COLO668 (cell line): ENCODE data around the gene MTSS2.

ENCODE experiments used
- DNase-seq: peaks from one replicate; lab custom pipeline; 2025; ENCODE audit not compliant: unreplicated experiment; lab: John Stamatoyannopoulos, UW

Gene MTSS2

DNA sequence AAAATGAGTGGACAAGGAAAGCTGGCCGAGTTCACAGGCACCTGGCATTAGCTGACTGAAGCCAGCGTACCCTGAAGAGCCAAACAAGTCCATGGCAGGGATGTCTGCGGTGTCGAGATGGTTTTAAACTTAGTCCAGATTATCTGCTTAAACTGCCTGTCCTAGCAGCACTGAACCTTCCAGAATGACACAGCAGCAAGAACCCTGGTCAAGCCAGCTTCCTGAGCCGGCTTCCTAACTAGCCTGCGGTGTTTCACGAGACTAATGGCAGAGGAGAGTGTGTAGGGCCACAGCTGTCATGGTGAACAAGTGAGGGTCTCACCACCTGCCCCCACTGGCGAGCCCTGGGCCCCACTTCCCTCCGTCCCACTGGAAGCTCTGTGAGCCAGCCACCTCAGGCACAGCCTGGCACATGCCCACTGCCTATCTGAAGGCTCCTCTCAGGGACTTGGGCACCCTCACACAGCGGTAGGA, 28.8 kb upstream of the MTSS2 start:
- DNase-seq: no peak

DNA sequence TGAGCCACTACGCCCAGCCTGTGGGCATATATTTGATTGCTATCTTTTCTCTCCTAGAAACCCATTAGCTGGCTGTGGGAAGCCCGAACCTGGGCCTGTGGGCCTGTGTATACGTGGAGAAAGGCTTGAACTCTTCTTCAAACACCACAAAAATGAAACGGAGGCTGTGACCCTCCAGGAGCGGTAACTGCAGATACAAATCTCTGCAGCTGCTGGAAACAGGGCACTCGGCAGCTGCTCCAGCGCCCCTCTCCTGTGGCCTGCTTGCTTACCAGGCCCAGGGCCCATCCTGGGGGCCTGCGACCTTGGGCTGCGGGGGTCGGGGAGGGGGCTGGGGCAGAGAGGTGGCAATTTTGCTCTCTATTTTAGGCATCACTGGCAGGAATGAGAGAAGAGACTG, 28.0 kb upstream of the MTSS2 start:
- no peak for DNase-seq

DNA sequence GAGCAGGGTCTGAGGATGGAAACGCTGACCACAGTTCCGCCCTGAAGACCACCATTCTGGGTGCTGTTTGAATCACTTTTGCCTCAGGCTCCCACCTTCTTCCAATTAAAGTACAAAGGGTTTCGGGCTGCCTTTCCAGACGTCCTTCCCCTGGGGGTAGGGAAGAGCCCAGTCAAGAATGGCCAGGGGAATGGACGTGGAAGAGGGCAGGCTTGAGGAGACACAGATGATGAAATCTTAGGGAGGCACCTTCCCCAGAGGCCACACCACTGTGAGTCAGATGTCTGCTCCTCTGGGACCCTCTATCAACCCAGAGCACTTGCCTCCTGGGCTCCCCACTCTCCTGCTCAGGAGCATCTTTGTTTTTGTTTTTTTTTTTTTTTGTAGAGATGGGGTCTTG, 27.5 kb upstream of the MTSS2 start:
- no peak for DNase-seq

DNA sequence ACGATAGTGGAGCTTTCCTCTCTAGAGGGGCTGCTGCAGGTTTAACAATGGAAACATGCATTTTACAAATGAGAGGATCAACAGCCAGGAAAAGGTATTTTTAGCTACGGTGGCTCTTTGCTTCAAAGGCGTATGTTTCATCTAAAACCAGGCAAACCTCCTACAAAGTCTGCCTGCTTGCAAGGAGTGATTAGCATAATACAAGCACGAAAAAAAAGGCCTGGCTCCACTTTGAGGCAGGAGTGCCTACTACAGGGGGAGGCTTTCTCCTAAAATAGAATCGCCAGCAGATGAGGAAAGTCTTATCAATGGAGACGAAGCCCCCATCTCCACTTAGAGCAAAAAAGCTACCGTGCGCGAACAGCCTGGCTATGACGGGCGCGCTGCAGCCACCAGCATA, 27.1 kb upstream of the MTSS2 start:
- no peak for DNase-seq

DNA sequence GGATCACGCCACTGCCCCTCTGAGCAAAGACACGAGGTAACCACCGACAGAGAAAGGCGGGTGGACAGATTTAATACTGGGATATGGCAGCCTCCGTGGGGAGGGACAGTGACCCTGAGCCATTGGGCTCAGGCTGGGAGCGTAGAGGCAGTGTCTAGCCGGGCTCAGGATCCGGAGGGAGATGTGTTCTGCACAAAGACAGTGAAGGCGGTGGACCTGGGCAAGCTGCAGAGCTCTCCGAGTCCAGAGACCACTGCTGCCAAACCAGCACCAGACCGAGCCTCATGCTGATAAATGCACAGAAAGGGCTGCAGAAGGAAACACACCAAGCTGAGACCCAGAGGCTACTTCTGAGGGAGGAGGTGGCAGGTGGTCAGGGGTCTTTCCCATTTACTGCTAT, 26.5 kb upstream of the MTSS2 start:
- no peak for DNase-seq

DNA sequence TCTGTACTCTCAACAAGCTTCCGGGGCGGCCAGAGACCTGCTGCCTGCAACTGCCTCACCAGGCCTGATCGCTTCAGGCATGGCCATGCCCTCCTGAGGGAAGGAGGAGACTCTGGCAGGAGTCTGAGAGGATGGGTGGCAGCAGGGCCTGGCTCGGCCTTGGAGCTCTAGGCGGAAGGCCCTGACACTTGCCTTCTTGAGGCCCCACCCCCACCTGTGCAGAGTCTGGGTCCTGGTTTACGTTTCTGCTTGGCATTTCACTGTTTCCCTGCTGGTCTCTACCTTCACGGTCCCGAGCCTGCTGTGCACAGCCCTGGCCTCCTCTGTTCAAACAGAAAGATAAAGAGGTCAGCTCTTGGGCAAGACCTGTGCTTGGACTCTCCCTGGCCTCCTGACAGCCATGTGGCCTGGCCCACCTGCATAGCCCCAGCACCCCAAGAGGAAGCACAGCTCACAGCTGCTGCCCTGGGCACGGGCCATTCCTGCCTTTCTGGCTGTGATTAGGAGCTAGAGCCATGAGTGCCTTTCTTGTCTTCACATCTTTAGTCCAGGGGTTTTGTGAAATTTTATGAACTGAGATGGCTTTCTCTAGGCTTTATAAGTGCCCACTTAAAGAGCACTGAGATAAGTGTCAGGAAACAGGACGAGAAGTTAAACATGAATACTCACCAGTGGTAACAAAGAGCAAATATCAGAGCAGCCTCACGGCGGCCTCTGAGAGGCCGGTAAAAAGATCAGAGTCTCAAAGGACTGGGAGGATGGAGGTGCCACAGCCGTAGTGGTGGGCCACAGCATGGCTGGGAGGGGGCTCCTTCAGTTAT, 25.6 kb upstream of the MTSS2 start:
- no peak for DNase-seq

DNA sequence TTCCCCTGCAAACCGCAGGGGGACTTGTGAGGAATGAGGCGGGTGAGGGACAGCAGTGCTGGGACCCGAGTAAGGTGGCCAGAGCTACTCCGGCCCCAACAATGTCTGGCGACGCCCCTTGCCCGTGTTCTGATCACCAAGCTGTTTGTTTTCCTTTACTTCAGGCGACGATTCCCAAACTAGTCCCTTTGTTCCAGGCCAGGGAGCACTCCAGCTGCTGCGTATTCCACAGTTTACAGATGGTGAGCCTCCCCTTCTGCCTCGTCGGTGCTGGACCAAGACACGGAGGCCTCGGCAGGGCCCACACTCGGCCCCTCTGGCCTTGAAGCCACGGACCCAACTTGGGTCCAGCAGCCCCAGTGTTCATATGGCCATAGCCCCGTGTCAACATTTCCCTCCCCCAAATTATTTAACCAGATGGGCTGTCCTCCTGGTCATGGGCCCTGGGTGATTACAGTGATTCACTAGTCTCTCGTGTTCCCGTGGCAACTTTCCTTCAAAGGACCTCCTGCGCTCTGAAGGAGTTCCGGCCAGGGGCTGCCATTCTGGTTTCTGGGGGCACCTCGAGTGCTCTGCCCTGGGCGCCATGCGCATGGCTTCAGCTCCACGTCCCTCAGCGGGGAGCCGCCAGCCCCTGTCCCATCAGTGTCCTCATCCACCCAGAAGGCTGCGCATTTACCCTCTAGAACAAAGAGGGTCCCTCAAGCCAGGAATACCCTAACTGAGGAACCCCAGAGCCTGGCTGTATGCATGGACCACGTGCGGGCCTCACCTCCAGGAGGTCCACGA, 24.8 kb upstream of the MTSS2 start:
- no peak for DNase-seq

DNA sequence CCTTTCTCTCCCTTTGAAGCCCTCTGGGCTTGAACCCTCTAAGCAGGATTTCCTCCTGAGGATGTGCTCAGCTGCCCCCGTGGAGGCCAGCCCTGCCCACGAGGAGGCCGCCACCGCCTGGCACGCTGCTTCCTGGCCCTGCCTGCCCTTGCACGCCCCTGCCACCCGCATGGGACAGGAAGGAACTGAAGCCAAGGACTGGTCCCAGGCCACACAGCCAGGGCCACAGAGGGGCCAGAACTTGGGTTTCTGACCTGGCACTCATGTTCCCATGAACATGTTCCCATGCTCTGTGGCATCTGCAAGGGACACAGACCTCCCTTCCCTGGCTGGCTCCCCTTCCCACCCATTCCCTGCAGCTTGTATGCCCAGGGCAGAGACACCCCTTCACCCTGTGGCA, 24.1 kb upstream of the MTSS2 start:
- no peak for DNase-seq

DNA sequence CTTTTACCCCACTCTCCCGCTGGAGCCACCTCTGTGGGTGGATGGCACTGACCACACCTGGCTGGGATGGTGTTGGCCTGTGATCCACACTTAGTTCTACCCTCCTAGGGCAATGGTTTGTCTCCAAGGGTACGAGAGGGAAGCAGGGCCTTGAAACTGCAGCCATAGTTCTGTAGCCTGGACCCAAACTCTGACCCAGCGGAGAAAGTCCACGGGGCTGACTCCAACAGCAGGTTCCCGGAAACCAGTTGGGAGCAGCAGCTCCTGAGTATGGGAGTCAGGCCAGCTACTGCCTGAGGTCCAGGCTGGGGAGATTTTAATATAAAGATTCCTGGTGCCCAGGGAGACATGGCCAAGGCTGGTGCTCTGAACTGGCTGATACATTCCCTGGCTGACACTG, 23.6 kb upstream of the MTSS2 start:
- no peak for DNase-seq

DNA sequence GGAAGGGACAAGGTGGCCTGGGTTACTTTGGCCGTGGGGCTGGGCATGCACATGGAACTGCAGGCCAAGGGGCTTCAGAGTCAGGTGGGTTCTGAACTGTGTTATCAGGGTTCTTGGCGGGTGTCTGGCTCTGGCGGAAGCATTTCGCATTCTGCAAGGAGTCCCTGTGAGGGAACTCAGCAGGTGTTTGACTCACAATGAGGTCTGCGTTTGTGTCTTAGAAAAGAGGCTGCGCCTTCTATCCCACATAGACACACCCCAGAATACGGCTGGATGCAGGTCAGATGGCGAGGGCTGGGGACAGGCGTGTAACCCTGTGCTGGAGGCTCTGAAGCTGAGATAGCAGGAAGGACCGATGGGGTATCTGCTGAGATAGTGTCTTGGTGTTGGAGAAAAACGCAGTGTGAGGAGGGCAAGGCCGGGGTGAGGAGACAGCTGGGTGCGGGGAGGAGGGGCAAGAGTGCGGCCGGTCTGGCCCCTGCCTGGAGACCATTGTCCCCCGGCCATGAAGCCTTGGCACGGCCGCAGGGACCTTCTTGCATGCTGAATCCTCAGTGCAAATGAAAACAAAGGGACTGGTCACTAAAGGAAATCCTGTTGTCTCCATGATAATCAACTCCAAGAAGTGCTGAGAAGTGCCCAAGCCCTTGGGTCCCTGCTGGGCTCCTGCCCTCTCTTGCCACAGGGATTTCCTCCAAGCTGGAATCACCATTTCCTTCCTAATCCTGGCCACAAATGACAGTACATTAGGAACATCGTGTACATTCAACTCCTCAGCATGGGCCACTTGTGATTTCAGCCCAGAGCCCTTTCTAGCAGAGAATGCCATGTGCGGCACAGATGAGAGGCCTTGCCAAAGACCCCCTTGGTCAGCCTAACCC, 22.8 kb upstream of the MTSS2 start:
- no peak for DNase-seq

DNA sequence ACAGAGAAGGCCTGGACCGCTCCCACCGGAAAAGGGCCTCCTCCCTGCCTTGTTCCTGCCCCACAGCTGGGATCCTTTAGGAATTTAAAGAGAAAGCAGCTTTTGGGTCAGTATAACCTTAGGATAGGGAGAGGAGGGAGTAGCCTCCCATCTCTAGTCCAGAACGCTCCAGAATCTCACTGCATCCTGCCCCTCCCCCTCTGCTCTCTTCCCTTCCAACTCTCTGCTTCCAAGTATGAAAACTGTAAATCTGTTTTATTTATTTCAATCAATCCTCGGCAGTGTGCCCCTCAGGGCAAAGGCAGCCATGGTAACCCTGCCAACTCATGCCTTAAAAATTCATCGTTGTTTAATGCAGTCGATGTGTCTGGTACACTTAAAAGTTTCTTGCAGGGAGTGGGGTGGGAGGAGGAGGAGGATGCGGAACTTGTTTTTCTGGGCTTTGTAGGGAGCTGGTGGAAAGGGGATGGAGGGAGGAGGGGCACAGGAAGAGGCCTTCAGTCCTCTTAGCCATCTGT, 21.2 kb upstream of the MTSS2 start:
- no peak for DNase-seq

DNA sequence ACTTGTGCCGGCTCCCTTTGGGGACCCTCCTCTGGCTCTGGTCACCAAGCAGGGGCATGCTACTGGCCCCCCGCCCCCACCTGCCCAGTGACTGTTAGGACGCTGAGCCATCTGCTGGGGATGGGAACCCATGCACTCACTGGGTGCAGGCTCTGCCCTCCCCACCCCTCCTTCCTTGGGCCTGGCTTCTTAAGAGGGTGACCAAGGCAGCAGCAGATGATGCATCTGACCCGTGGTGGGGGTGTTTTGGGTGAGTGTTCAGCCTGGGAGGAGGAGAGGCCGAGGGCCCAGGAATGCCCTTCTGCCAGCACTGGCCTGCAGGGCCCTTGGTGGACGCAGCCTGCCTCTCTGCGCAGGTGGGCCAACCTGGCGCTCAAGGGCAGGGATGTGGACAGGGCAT, 19.2 kb upstream of the MTSS2 start:
- no peak for DNase-seq

DNA sequence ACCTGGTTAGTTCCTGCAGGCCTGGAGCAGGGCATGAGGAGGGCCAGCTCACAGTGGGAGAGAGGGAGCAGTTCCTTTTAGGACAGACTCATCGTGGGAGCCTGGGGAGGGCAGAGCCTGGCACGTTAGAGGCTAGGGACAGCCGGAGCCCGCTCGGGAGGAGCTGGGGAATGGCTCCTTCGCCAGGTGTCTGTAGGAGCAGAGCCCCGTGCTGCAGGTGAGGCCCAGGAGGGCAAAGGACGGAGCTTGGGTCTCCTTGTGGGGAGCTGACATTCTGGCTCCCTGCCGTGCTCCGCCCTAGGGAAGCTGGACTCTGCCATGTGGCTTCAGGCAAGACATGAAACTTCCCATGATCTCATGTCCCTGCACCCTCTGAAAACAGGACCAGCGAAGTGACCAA, 18.7 kb upstream of the MTSS2 start:
- DNase-seq: no peak

DNA sequence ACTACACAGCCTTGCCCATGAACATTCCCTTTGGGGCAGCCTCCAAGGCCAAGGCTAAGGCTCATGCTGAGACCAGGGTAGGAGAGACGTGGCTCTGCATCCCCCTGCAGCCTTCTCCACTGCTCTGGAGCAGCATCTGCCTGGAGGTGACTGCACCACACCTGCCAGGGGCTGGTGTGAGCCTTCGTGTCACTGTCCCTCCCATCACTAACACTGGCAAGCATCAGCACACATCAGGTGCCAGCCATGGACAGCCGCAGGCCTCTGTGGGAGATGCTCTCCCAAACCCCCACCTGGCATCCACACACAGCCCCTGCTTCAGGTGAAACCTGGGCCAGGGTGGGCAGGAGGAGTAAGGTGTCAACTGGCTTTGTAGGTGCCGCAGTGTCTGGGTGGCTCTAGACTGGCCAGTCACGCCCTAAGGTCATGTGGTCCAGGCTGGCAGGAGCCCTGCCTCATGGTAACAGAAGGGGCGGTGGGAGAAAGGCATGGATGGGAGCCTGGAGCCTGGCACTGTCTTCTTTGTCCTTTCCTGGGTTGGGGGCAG, 18.1 kb upstream of the MTSS2 start:
- DNase-seq: no peak

DNA sequence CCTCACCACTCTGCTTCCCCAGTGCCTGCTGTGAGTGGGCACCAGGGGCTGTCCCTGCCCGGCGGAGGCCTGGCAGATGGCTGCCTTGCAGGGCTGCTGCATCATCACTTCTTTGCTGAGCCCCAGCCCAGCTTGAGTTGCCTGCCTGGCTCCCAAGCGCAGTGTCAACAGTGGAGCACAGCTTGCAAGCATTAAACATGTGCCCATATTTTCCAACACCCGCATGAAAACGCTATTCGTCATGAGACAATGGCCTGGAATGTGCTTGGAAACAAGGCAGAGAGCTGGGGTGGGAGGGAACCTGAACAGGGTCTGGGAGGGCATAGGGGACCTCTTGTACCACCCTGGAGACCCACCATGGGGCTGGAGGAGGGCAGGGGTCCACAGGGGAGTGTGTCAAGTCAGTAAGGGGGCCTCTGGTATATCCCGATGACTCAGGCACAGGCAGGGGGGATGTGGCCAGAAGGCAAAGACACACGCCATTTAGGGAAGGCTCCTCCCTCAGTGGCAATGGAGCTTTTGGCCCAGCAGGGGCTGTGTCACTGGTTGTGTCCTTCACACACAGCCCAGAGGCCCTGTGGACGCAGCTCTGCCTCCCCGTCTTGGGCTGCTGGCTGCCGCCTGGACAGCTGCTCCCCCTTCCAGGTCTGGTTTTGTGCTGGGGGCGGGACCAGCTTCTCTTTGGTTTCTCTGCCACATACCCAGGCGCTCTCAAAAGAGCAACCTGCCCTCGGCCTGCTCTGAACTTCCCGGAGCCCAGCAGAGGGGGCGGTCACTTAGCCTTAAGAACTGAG, 17.4 kb upstream of the MTSS2 start:
- DNase-seq: peak; percentile 47

DNA sequence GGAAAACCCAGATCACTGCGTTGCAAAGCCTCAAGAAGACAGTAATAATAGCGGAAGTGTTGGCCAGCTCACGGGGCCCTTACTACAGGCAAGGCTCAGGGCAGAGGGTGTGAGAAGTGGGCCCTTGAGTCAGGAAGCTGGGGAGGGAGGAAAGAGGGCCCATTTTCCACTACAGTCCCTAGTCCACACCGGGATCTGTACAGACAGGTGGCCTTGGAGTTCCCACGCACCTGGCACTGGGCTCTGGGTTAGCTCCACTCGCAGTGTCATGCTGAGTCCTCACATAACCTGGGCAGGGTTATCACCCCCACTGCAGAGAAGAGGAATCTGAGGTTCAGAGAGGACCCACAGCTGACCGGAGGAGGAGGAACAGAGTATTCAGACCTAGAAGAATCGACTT, 16.8 kb upstream of the MTSS2 start:
- DNase-seq: peak; percentile 47

DNA sequence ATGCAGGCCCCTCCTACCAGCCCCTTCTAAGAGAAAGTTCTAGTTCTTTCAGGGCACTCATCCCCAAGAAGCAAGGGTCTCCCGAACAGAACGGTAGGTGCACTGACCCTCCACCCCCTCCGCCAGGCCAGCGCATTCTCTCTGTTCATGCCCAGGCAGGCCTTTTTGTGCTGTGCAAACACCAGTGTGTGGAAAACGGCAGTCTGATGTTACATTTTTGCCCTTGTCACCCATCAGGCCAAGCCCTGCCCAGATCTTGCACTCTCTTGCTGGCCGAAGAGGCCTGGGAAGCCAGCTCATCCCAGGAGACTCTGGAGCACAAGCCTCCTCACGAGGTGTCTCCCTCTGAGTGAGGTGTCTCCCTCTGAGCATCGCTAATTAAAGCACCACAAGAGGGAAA, 16.1 kb upstream of the MTSS2 start:
- DNase-seq: peak; percentile 24

DNA sequence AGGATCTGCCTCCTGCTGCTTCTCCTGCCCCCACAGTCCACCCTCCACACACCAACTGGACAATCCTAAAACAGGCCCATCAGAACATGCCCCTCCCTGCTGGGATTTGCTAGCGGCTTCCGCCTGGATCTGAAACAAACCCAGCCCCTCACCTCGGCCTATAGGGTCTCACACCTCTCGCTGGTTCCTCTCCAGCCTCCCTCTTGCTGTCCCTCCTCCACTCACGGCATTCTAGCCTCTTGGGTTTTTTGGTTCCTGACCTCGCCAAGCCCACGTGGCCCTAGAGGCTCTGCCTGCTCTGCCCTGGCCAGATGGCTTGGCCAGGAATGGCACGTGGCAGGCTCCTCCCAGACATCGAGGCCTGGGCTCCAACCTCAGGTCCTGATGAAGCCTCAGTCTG, 15.7 kb upstream of the MTSS2 start:
- DNase-seq: peak; percentile 24

DNA sequence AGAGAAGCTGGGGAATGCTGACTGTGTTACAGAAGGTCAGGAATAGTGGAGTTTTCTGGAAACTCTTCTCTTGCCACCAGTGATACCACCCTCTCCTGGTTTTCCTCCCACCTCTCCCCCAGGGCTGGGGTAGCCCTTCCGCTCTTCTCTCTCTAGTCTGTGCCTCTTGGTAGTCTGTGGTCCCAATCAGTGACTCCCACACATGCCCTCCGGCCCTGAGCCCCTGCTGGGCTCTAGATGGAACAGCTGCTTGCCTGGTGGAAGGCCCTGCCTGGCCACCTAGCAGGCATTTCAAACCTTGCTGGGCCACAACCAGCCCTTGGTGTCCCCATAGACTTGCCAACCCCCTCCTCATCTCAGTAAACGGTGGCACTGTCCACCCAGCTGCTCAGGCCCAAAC, 15.2 kb upstream of the MTSS2 start:
- peak; percentile 33 for DNase-seq
